ENCODE results near the gene CBL.
"Not testable (repeated sequence)": the region's sequence is repeated elsewhere in the genome, so short reads cannot be mapped to it uniquely, and the experiment has no call there.

CBL gene

DNA sequence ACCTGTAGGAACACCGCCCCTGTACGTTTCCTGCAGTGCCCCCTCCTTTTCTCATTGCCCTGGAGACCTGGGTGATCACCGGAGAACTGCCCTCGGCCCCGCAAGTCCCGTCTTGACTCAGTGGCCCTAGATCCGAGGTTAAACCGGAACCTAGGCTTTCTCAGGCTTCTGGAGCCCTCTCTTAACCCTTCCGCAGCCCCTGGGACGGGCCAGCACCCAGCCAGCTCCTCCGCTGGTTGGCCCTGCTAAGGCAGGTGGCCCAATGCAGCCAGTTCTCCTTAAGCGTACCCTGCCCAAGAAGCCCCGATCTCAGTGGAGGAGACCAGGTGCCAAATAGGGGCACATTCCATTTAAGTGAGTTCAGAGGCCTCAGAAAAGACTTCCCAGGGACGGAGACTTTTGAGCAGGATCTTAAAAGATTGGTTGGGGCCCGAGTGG is 36.8 kb upstream of the CBL start:
- H3K4me3 ChIP-seq (ENCODE audit: extremely low read depth, insufficient read depth, low read length, poor library complexity, severe bottlenecking): peak overlapping the region; percentile 55
- peaks cover 9% of the 10 kb centered on the region for H3K4me1 ChIP-seq (ENCODE audit: control insufficient read depth, insufficient read depth, low read length, poor library complexity, severe bottlenecking)
- peak overlapping the region; percentile 87 for H3K27ac ChIP-seq (ENCODE audit: low read depth, low read length, severe bottlenecking)
- no peaks in the 10 kb centered on the region for H3K9me3 ChIP-seq (ENCODE audit: control insufficient read depth, low read length)
- H3K36me3 ChIP-seq (ENCODE audit: control insufficient read depth, insufficient read depth, low read length): no peaks in the 10 kb centered on the region
- 15 to 20% methylated on average over 15 of the region's 15 CpGs for WGBS, 2 experiments (ENCODE audit: insufficient coverage in 2 of 2)

DNA sequence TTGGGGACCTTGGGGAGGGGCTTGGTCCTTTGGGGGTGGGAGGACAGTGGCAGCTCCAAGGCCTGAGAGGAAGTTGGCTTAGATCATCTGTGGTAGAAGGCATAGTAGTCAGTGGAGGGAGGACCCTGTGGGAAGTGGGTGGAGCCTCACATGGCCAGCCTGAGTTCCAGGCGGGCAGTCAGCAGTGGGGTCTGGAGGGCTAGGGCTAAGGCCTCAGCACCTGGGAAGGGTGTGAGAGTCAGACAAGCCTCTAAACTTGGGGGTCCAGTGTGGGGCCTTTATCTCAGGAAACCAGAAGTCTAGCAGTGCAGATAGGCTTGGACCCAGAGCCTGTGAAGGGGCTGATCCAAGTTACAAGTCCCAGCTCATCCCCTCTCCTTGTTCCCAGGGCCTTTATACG is 33.6 kb upstream of the CBL start:
- H3K4me1 ChIP-seq (ENCODE audit: control insufficient read depth, insufficient read depth, low read length, poor library complexity, severe bottlenecking): peaks cover 7% of the 10 kb centered on the region
- no peaks in the 10 kb centered on the region for H3K36me3 ChIP-seq (ENCODE audit: control insufficient read depth, insufficient read depth, low read length)
- no peak overlapping the region for H3K27ac ChIP-seq (ENCODE audit: low read depth, low read length, severe bottlenecking)
- 83 to 100% methylated on average over 1 to 2 of the region's 2 CpGs for WGBS, 2 experiments (ENCODE audit: insufficient coverage in 2 of 2)
- no peaks in the 10 kb centered on the region for H3K9me3 ChIP-seq (ENCODE audit: control insufficient read depth, low read length)
- H3K4me3 ChIP-seq (ENCODE audit: extremely low read depth, insufficient read depth, low read length, poor library complexity, severe bottlenecking): no peak overlapping the region

DNA sequence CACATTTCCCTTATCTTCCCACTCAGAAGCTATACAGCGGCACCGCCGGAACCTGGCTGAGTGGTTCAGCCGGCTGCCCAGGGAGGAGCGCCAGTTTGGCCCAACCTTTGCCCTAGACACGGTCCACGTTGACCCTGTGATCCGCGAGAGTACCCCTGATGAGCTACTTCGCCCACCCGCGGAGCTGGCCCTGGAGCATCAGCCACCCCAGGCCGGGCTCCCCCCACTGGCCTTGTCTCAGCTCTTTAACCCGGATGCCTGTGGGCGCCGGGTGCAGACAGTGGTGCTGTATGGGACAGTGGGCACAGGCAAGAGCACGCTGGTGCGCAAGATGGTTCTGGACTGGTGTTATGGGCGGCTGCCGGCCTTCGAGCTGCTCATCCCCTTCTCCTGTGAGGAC is 32.7 kb upstream of the CBL start:
- H3K36me3 ChIP-seq (ENCODE audit: control insufficient read depth, insufficient read depth, low read length): peaks cover 4% of the 10 kb centered on the region
- H3K27ac ChIP-seq (ENCODE audit: low read depth, low read length, severe bottlenecking): no peak overlapping the region
- WGBS, 2 experiments (ENCODE audit: insufficient coverage in 2 of 2): 95 to 97% methylated on average over 18 to 21 of the region's 21 CpGs
- no peaks in the 10 kb centered on the region for H3K9me3 ChIP-seq (ENCODE audit: control insufficient read depth, low read length)
- H3K4me3 ChIP-seq (ENCODE audit: extremely low read depth, insufficient read depth, low read length, poor library complexity, severe bottlenecking): no peak overlapping the region
- H3K4me1 ChIP-seq (ENCODE audit: control insufficient read depth, insufficient read depth, low read length, poor library complexity, severe bottlenecking): peaks cover 7% of the 10 kb centered on the region

DNA sequence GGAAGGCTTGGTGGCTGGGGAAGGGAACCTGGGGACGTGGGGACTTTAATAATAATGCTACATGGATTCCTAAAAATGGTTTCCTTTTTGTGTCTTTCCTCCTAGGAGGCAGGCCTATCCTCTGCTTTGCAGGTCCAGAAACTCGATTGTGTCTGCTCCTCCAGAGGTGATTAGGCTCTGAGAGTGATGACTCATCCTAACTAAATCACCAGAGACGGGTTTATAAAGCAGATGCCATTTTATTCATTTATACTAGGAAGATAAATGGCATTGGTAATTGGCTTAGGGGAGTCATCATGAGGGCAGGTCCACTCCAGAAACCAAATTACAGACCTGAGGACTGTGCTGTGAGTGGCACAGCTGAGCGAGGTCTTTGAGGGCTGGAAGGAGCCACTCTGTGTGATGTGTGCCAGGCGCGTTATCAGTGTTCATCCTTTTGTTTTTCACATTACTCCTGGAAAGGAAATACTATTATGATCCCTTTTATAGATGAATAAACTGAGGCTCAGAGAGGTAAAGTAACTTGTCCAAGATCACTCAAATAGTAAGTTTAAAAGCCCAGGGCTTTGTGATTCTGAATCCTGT is 30.6 kb upstream of the CBL start:
- Histone ChIP-seq H3K4me3 (ENCODE audit: extremely low read depth, insufficient read depth, low read length, poor library complexity, severe bottlenecking) (no peak overlapping the region), H3K9me3 (ENCODE audit: control insufficient read depth, low read length) (no peaks in the 10 kb centered on the region), H3K4me1 (ENCODE audit: control insufficient read depth, insufficient read depth, low read length, poor library complexity, severe bottlenecking) (peaks cover 5% of the 10 kb centered on the region), H3K36me3 (ENCODE audit: control insufficient read depth, insufficient read depth, low read length) (peaks cover 4% of the 10 kb centered on the region), H3K27ac (ENCODE audit: low read depth, low read length, severe bottlenecking) (peak overlapping the region; percentile 23)
- 80 to 100% methylated on average over 1 of the region's 6 CpGs for WGBS, 2 experiments (ENCODE audit: insufficient coverage in 2 of 2)

DNA sequence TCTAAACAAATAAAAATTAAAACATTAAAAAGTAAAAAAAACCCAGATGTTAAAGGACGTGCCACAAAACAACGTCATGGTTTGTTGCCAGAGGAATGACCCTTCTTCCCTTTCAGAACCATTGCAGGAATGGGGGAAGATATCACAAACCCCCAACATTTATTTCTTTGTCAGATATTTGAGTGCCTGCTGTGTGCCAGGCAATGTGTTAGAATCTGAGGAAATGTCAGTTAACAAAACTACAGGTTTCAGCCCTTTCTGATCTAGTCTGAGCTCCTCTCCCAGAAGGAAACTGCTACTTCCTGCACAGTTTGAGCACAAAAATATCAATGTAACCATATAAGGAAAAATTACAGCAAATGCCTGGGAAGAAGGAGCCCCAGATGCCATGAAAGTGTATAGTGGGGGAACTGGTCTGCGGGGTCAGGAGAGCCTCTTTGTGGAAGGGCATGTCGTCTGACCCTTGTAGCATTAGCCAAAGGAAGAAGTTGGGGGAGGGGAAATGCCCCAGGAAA is 27.9 kb upstream of the CBL start:
- Histone ChIP-seq H3K4me1 (ENCODE audit: control insufficient read depth, insufficient read depth, low read length, poor library complexity, severe bottlenecking) (peaks cover 5% of the 10 kb centered on the region), H3K4me3 (ENCODE audit: extremely low read depth, insufficient read depth, low read length, poor library complexity, severe bottlenecking) (no peak overlapping the region), H3K9me3 (ENCODE audit: control insufficient read depth, low read length) (no peaks in the 10 kb centered on the region), H3K36me3 (ENCODE audit: control insufficient read depth, insufficient read depth, low read length) (peaks cover 4% of the 10 kb centered on the region), H3K27ac (ENCODE audit: low read depth, low read length, severe bottlenecking) (no peak overlapping the region)
- 82 to 94% methylated on average over 3 to 4 of the region's 4 CpGs for WGBS, 2 experiments (ENCODE audit: insufficient coverage in 2 of 2)

DNA sequence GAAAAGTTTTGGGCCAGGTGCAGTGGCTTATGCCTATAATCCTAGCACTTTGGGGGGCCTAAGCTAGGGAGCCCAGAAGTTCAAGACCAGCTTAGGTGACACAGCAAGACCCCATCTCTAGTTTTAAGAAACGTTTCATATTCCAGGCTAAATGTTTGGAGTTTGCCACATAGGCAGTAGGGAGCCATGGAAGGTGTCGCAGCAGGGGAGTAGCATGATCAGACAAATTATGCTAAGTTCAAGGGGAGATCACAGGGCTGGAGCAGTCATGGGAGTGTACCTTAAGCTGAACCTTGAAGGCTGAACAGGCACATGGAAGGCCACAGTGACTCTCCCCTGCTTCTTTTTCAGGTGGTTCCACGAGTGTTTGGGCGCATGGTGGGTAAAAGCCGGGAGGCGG is 26.8 kb upstream of the CBL start:
- no peak overlapping the region for H3K4me3 ChIP-seq (ENCODE audit: extremely low read depth, insufficient read depth, low read length, poor library complexity, severe bottlenecking)
- no peak overlapping the region for H3K27ac ChIP-seq (ENCODE audit: low read depth, low read length, severe bottlenecking)
- H3K4me1 ChIP-seq (ENCODE audit: control insufficient read depth, insufficient read depth, low read length, poor library complexity, severe bottlenecking): peaks cover 5% of the 10 kb centered on the region
- H3K9me3 ChIP-seq (ENCODE audit: control insufficient read depth, low read length): no peaks in the 10 kb centered on the region
- WGBS, 2 experiments (ENCODE audit: insufficient coverage in 2 of 2): 84 to 95% methylated on average over 6 of the region's 6 CpGs
- H3K36me3 ChIP-seq (ENCODE audit: control insufficient read depth, insufficient read depth, low read length): peaks cover 4% of the 10 kb centered on the region

DNA sequence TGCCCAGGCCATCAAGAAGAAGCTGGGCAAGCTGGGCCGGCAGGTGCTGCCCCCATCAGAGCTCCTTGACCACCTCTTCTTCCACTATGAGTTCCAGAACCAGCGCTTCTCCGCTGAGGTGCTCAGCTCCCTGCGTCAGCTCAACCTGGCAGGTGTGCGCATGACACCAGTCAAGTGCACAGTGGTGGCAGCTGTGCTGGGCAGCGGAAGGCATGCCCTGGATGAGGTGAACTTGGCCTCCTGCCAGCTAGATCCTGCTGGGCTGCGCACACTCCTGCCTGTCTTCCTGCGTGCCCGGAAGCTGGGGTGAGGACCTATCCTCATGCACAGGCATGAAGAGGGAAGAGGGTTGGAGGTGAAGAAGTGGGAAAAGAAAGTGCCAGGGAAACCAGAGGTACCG is 26.2 kb upstream of the CBL start:
- Histone ChIP-seq H3K27ac (ENCODE audit: low read depth, low read length, severe bottlenecking) (no peak overlapping the region), H3K9me3 (ENCODE audit: control insufficient read depth, low read length) (no peaks in the 10 kb centered on the region), H3K4me1 (ENCODE audit: control insufficient read depth, insufficient read depth, low read length, poor library complexity, severe bottlenecking) (peaks cover 5% of the 10 kb centered on the region), H3K4me3 (ENCODE audit: extremely low read depth, insufficient read depth, low read length, poor library complexity, severe bottlenecking) (no peak overlapping the region), H3K36me3 (ENCODE audit: control insufficient read depth, insufficient read depth, low read length) (peaks cover 4% of the 10 kb centered on the region)
- WGBS, 2 experiments (ENCODE audit: insufficient coverage in 2 of 2): 95 to 96% methylated on average over 9 to 10 of the region's 10 CpGs

DNA sequence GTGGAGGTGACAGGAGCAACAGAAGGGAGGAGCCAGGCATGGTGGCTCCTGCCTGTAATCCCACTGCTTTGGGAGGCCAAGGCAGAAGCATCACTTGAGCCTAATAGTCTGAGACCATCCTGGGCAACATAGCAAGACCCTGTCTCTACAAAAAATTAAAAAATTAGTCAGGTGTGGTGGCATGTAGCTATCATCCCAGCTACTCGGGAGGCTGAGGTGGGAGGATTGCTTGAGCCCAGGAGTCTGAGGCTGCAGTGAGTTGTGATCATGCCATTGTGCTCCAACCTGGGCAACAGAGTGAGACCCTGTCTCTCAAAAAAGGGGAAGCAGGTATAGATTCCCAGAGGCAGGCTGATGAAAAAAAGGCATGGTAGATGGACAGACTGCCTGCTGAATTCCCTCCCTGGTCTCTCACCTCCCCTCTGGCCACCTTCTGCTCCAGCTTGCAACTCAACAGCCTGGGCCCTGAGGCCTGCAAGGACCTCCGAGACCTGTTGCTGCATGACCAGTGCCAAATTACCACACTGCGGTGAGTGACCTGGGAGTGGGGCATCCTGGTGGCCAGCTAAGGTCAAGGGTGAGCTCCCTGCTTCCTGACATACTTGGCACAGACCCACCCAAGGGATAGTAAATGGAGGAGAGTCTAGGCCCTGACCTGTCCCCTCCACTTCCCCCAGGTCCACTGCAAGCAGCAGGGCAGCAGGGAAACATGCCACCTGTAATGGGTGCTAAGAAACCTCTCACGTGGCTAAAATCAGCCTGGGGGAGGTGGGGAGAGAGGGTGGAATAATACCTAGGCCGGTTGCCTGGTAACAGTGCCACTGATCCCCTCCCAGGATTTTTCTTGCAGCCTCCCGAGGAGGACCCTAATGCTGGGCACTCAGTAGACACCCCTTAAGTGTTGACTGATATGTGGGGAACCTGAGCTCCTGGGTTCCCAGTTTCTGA is 25.1 kb upstream of the CBL start:
- Histone ChIP-seq H3K36me3 (ENCODE audit: control insufficient read depth, insufficient read depth, low read length) (peaks cover 4% of the 10 kb centered on the region), H3K9me3 (ENCODE audit: control insufficient read depth, low read length) (no peaks in the 10 kb centered on the region), H3K4me3 (ENCODE audit: extremely low read depth, insufficient read depth, low read length, poor library complexity, severe bottlenecking) (no peak overlapping the region), H3K27ac (ENCODE audit: low read depth, low read length, severe bottlenecking) (no peak overlapping the region), H3K4me1 (ENCODE audit: control insufficient read depth, insufficient read depth, low read length, poor library complexity, severe bottlenecking) (no peaks in the 10 kb centered on the region)
- 91 to 92% methylated on average over 3 to 5 of the region's 6 CpGs for whole genome bisulfite sequencing, 2 experiments (ENCODE audit: insufficient coverage in 2 of 2)

DNA sequence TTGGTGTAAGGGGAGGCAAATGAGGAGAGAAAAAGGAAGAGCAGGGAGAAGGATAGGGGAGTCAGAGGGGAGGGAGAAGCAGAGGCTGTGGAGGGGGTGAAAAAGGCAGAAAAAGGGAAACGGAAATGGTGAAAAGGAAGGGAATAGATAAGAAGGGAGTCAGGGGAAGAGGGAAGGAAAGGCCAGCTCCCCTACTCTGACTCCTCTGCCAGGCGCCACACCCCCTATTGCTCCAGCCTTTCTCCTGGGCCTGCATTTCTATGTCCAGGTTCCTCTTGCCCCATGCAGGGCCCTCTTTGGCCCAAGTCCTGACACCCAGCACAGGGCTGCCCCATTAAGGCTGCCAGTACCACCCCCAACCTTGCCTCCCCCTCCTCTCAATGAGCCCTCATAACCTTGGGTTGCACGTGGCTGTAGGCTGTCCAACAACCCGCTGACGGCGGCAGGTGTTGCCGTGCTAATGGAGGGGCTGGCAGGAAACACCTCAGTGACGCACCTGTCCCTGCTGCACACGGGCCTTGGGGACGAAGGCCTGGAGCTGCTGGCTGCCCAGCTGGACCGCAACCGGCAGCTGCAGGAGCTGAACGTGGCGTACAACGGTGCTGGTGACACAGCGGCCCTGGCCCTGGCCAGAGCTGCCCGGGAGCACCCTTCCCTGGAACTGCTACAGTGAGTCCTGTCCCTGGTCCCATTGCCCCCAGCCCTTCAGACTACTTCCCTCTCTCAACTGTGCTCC is 24.3 kb upstream of the CBL start:
- H3K27ac ChIP-seq (ENCODE audit: low read depth, low read length, severe bottlenecking): no peak overlapping the region
- 93 to 94% methylated on average over 15 to 16 of the region's 17 CpGs for WGBS, 2 experiments (ENCODE audit: insufficient coverage in 2 of 2)
- H3K9me3 ChIP-seq (ENCODE audit: control insufficient read depth, low read length): no peaks in the 10 kb centered on the region
- peaks cover 4% of the 10 kb centered on the region for H3K36me3 ChIP-seq (ENCODE audit: control insufficient read depth, insufficient read depth, low read length)
- no peak overlapping the region for H3K4me3 ChIP-seq (ENCODE audit: extremely low read depth, insufficient read depth, low read length, poor library complexity, severe bottlenecking)
- no peaks in the 10 kb centered on the region for H3K4me1 ChIP-seq (ENCODE audit: control insufficient read depth, insufficient read depth, low read length, poor library complexity, severe bottlenecking)

DNA sequence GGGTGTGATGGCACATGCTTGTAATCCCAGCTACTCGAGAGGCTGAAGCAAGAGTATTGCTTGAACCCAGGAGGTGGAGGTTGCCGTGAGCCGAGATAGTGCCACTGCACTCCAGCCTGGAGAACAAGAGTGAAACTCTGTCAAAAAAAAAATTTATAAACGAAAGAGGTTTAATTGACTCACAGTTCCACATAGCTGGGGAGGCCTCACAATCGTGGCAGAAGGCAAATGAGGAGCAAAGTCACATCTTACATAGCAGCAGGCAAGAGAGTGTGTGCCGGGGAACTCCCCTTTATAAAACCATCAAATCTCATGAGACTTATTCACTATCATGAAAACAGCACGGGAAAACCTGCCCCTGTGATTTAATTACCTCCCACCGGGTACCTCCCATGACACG is 21.7 kb upstream of the CBL start:
- not testable (repeated sequence) for H3K4me3 ChIP-seq (ENCODE audit: extremely low read depth, insufficient read depth, low read length, poor library complexity, severe bottlenecking); H3K27ac ChIP-seq (ENCODE audit: low read depth, low read length, severe bottlenecking); H3K36me3 ChIP-seq (ENCODE audit: control insufficient read depth, insufficient read depth, low read length); H3K9me3 ChIP-seq (ENCODE audit: control insufficient read depth, low read length); H3K4me1 ChIP-seq (ENCODE audit: control insufficient read depth, insufficient read depth, low read length, poor library complexity, severe bottlenecking)
- WGBS, 2 experiments (ENCODE audit: insufficient coverage in 2 of 2): 83 to 94% methylated on average over 5 to 8 of the region's 9 CpGs
